Calu3 (cell line): ENCODE results near the gene ZNF576. TPM values are rescaled to one million over a fixed set of nuclear protein-coding genes. Genes with fewer than 3 reads are reported as not detected.

Source experiments
- BruUV-seq: library from RNA; stranded (reverse); fragments of 400-500 nt; replicated peaks from 2 replicates; lab custom pipeline; 2021; lab: Mats Ljungman, UMichigan
- CTCF ChIA-PET: fragments of 300-600 bp; sonication (Branson Sonifier 250); formaldehyde crosslinking; loops from one replicate; lab custom pipeline; 2022; ENCODE audit warnings: antibody characterized with exemption; lab: Charles Lee
- DNase-seq: peaks from one replicate; pipeline ENCODE4 v3.0.0; 2022
- H3K27ac Mint-ChIP-seq: one replicate; pipeline ENCODE4 v1.8.0; 2022; ENCODE audit warnings: mixed read lengths; ENCODE audit not compliant: unreplicated experiment
- H3K27me3 Mint-ChIP-seq: one replicate; pipeline ENCODE4 v1.8.0; 2022; ENCODE audit warnings: mixed read lengths; ENCODE audit not compliant: unreplicated experiment
- H3K36me3 Mint-ChIP-seq: one replicate; pipeline ENCODE4 v1.8.0; 2022; ENCODE audit warnings: mild to moderate bottlenecking, moderate library complexity, mixed read lengths; ENCODE audit not compliant: insufficient read depth, unreplicated experiment
- H3K4me1 Mint-ChIP-seq: one replicate; pipeline ENCODE4 v1.8.0; 2022; ENCODE audit warnings: mild to moderate bottlenecking, low read depth, mixed read lengths; ENCODE audit not compliant: unreplicated experiment
- H3K4me3 Mint-ChIP-seq: one replicate; pipeline ENCODE4 v1.8.0; 2022; ENCODE audit warnings: mild to moderate bottlenecking, low read depth, moderate library complexity, mixed read lengths; ENCODE audit not compliant: unreplicated experiment
- H3K9me3 Mint-ChIP-seq: one replicate; pipeline ENCODE4 v1.8.0; 2022; ENCODE audit warnings: low read depth, mixed read lengths; ENCODE audit not compliant: unreplicated experiment
- intact Hi-C: fragments of 100-400 bp; cut with micrococcal nuclease; formaldehyde crosslinking; loops from one replicate; pipeline ENCODE4 v1.10.0; 2022; ENCODE audit not compliant: unreplicated experiment
- total RNA-seq: library from RNA; stranded (reverse); gene quantifications from 2 replicates; pipeline ENCODE4 v1.2.3, GENCODE V29; 2022
- TF ChIP-seq, protein P1 (sequence below): fragments of 200-600 bp; IDR thresholded peaks from one replicate; pipeline ENCODE4 v1.8.0; 2022; ENCODE audit warnings: antibody characterized with exemption; ENCODE audit not compliant: unreplicated experiment

Gene ZNF576
- total RNA-seq, 1 experiment from 2014 or later, result 20.7 TPM

DNA sequence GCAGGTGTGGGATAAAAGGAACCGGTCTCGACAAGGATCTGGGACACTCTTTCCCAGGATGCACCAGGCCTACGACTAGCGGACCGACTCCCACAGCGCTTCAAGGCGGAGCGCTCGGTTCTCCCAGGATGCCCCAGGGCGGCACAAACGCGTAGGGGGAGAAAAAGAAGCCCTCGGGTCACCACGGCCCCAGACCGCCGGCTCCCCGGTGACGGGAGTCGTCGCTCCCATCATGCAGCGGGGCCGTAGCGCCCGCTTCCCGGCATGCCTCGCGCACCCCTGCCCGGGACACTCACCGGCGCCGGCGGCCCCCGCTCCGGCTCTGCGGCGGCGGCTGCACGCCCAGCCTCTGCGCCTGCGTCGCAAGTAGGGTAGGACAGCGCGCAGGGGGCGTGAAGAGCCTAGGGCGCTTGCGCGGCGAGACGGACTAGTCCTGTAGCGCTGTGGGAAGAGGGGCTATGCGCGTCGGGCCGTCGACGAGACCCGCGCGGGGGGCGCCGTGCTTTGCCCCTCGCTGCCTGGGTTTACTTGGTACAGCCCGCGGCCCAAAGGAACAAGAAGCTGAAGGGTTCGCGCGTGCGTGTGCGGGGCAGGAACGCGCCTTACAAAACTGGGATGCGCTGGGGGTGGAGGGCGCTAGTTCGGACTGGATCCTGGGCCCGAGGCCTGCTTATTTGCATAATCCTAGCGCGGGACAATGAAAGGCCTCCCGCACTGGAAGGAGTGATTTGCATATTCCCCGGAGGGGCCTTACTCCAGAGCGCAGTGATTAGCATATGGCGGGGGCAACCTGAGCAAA, 23.1 kb downstream of the ZNF576 start, which contains the start of gene ZNF428:
Gene ZNF428 (minus strand): TSS at position 368 of the 799 bp plus-strand sequence. CDS start 5,325 bp downstream, outside the sequence.
- no peaks in the 10 kb centered on the region for H3K27me3 Mint-ChIP-seq
- peak within 1 kb of the TSS; percentile 94 for H3K4me3 Mint-ChIP-seq
- BruUV-seq, result TSS peak; percentile 73
- peak; percentile 85 for DNase-seq
- peaks cover 13% of the 10 kb centered on the region for H3K4me1 Mint-ChIP-seq
- peaks cover 25% of the 10 kb centered on the region for H3K36me3 Mint-ChIP-seq
- H3K27ac Mint-ChIP-seq, result peak within 1 kb of the TSS; percentile 84
- TF ChIP-seq, protein P1, sequence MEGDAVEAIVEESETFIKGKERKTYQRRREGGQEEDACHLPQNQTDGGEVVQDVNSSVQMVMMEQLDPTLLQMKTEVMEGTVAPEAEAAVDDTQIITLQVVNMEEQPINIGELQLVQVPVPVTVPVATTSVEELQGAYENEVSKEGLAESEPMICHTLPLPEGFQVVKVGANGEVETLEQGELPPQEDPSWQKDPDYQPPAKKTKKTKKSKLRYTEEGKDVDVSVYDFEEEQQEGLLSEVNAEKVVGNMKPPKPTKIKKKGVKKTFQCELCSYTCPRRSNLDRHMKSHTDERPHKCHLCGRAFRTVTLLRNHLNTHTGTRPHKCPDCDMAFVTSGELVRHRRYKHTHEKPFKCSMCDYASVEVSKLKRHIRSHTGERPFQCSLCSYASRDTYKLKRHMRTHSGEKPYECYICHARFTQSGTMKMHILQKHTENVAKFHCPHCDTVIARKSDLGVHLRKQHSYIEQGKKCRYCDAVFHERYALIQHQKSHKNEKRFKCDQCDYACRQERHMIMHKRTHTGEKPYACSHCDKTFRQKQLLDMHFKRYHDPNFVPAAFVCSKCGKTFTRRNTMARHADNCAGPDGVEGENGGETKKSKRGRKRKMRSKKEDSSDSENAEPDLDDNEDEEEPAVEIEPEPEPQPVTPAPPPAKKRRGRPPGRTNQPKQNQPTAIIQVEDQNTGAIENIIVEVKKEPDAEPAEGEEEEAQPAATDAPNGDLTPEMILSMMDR, result no peak
- CTCF ChIA-PET, result interaction anchor here (0.5 kb wide), 1 partner anchor 104 kb away, joined by 3 read pairs; no protein-coding TSS in a partner anchor
- H3K9me3 Mint-ChIP-seq, result no peaks in the 10 kb centered on the region
- intact Hi-C loops, result no loop called here

DNA sequence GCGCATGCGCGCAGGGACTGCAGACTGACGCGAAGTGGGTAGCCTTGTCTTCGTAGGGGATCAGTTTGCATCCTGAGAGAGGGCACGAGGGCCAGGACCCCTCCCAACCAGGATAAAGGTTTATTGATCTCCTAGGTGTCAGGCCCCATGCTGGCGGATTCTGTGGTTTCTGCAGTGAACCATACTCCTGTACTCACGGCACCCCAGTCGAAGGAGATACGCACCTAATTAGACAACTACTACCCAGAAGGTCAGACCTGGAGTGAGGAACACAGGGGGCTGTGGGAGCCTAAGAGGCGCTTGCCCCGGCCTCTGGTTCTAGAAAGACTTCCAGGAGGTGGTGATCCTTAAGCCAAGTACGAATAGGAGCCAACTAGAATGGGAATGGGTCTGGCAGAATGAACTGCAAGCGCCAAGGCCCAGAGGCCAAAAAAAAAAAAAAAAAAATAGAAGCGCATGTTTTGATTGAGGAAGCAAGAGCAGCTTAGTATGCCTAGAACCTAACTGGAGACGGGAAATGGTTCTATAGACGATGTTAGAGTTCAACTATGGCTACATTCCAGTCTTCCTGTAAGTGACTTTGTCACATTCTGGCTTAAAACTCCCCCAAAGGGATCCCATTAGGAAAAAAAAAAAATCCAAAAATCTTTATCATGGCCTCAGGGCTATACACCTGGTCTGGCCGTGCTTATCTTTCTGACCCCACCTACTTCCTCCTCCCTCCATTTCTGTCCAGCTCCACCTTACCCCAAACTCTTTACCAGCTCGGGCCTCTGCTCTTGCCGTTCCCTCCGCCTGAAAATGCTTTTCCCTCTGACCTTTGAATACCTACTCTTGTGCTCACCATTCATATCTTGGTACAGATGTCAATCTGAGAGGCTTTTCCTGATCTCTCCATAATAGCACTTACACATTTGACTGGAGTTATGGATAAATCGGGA, 23.9 kb downstream of the ZNF576 start:
- DNase-seq, result no peak
- Mint-ChIP-seq H3K4me3 (peak overlapping the region; percentile 94), H3K27ac (peak overlapping the region; percentile 84), H3K27me3 (no peaks in the 10 kb centered on the region), H3K36me3 (peaks cover 30% of the 10 kb centered on the region), H3K9me3 (no peaks in the 10 kb centered on the region), H3K4me1 (peaks cover 13% of the 10 kb centered on the region)
- CTCF ChIA-PET, result interaction anchor here (0.5 to 0.9 kb wide), 3 partner anchors 31 to 103 kb away, joined by 3 to 4 read pairs (median 3); no protein-coding TSS in a partner anchor
- no TSS peak for BruUV-seq
- intact Hi-C loops, result no loop called here
- TF ChIP-seq, protein P1, result no peak

GRCh38 chr19:43622070-43622469, 25.7 kb downstream of the ZNF576 start:
- H3K4me1 Mint-ChIP-seq, result peaks cover 13% of the 10 kb centered on the region
- TF ChIP-seq, protein P1, result no peak
- DNase-seq, result no peak
- BruUV-seq, result no TSS peak
- no peaks in the 10 kb centered on the region for H3K9me3 Mint-ChIP-seq
- no peak overlapping the region for H3K27ac Mint-ChIP-seq
- intact Hi-C loops, result no loop called here
- no peak overlapping the region for H3K4me3 Mint-ChIP-seq
- H3K36me3 Mint-ChIP-seq, result peaks cover 35% of the 10 kb centered on the region
- CTCF ChIA-PET, result interaction anchor here (0.6 kb wide), 1 partner anchor 87 kb away, joined by 12 read pairs; no protein-coding TSS in a partner anchor
- H3K27me3 Mint-ChIP-seq, result no peaks in the 10 kb centered on the region

- Mint-ChIP-seq H3K27me3 (no peaks in the 10 kb centered on the region), H3K36me3 (peaks cover 35% of the 10 kb centered on the region), H3K9me3 (no peaks in the 10 kb centered on the region), H3K4me3 (no peak overlapping the region), H3K27ac (no peak overlapping the region), H3K4me1 (peaks cover 13% of the 10 kb centered on the region)
- no peak for DNase-seq
- TF ChIP-seq, protein P1, result no peak
- BruUV-seq, result no TSS peak
- intact Hi-C loops, result no loop called here
- CTCF ChIA-PET, result interaction anchor here (0.6 kb wide), 2 partner anchors 32 to 88 kb away, joined by 3 to 12 read pairs; no protein-coding TSS in a partner anchor
Measured at GRCh38 chr19:43622956-43623355, 26.6 kb downstream of the ZNF576 start.
